PC-9 (cell line): ENCODE results near the gene DGKG.

Experiments
- EZH2 ChIP-seq: fragments of 200-600 bp; sonication (generic); IDR thresholded peaks from 2 replicates; pipeline ENCODE4 v1.8.0; 2017; ENCODE audit warnings: antibody characterized with exemption, low read depth
- TF ChIP-seq, protein P1 (sequence below): fragments of 200-600 bp; sonication (generic); conservative IDR thresholded peaks from 2 replicates; pipeline ENCODE4 v1.6.1; 2017; ENCODE audit warnings: mixed run types, antibody characterized with exemption, mild to moderate bottlenecking, moderate library complexity

DNA sequence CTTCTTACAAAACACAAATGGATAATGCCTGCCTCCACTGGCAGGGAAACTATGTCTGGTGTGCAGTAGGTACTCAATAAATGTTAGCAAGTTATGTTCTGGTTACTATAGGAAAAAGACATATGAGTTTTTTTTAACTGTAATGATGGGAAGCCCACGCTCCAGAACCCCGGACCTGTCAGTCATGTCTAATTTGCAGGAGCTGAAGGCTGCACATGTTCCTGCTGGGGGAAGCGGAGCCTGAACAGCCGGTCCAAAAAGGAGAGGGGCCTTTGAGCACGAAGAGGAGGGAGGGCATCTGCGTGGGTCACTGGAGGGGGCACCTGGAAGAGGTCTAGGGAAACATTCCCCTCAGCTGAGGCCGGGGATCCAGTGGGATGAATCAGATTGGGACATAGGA lies 113.2 kb downstream of the DGKG start:
- TF ChIP-seq, protein P1, sequence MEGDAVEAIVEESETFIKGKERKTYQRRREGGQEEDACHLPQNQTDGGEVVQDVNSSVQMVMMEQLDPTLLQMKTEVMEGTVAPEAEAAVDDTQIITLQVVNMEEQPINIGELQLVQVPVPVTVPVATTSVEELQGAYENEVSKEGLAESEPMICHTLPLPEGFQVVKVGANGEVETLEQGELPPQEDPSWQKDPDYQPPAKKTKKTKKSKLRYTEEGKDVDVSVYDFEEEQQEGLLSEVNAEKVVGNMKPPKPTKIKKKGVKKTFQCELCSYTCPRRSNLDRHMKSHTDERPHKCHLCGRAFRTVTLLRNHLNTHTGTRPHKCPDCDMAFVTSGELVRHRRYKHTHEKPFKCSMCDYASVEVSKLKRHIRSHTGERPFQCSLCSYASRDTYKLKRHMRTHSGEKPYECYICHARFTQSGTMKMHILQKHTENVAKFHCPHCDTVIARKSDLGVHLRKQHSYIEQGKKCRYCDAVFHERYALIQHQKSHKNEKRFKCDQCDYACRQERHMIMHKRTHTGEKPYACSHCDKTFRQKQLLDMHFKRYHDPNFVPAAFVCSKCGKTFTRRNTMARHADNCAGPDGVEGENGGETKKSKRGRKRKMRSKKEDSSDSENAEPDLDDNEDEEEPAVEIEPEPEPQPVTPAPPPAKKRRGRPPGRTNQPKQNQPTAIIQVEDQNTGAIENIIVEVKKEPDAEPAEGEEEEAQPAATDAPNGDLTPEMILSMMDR: no peak
- TF ChIP-seq EZH2: no peak
